Measurements from ENCODE around the gene DARS1.

The DARS1 gene

DNA sequence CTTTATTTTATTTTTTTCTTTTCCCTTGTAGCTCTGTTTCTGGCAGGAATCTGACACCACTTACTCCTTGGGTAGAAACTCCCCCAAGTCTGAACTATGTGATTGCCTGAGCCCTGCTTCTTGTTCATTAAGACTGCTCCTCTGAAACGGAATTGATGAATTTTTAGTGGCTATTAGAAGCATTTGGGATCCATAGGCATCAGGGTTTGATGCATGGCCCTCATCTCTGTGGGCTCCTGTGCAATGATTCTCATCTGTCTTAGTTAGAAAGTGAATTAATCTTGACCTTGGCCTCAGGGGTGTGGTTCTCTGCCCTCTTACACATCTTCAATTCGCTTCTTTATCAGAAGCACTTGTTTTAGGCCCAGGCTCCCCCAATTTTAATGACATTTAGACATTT lies 31.0 kb upstream of the DARS1 start:
- Histone ChIP-seq H3K27me3 (ENCODE audit: insufficient read depth, insufficient read length) (no peaks in the 10 kb centered on the region), H3K36me3 (ENCODE audit: insufficient read depth, insufficient read length, low read length) (no peaks in the 10 kb centered on the region), H3K4me1 (ENCODE audit: insufficient read depth, insufficient read length) (no peaks in the 10 kb centered on the region), H3K9me3 (ENCODE audit: insufficient read depth, low read length) (no peaks in the 10 kb centered on the region; the same call in 1 of the 2 replicates), H3K9ac (ENCODE audit: insufficient read length, low read depth) (no peak overlapping the region), H3K4me3 (ENCODE audit: insufficient read length, low read depth) (no peak overlapping the region)
- no peak for DNase-seq (ENCODE audit: low read depth, low spot score)
- TF ChIP-seq YY1 (IDR thresholded peaks at IDR 0.05; ENCODE audit: insufficient read depth, insufficient read length), result no peak
- TF ChIP-seq SUZ12 (IDR thresholded peaks at IDR 0.05; ENCODE audit: extremely low read depth, insufficient read depth, insufficient read length), result no peak
- TF ChIP-seq ZNF274 (IDR thresholded peaks at IDR 0.05; ENCODE audit: low read depth, low read length), result no peak

- DNase-seq (ENCODE audit: low read depth, low spot score), result no peak
- Histone ChIP-seq H3K36me3 (ENCODE audit: insufficient read depth, insufficient read length, low read length) (no peaks in the 10 kb centered on the region), H3K27me3 (ENCODE audit: insufficient read depth, insufficient read length) (no peaks in the 10 kb centered on the region), H3K4me3 (ENCODE audit: insufficient read length, low read depth) (no peak overlapping the region), H3K4me1 (ENCODE audit: insufficient read depth, insufficient read length) (no peaks in the 10 kb centered on the region), H3K9ac (ENCODE audit: insufficient read length, low read depth) (no peak overlapping the region), H3K9me3 (ENCODE audit: insufficient read depth, low read length) (no peaks in the 10 kb centered on the region; the same call in 1 of the 2 replicates)
- TF ChIP-seq SUZ12 (IDR thresholded peaks at IDR 0.05; ENCODE audit: extremely low read depth, insufficient read depth, insufficient read length) (no peak), ZNF274 (IDR thresholded peaks at IDR 0.05; ENCODE audit: low read depth, low read length) (no peak), YY1 (IDR thresholded peaks at IDR 0.05; ENCODE audit: insufficient read depth, insufficient read length) (no peak)
Measured at GRCh38 chr2:136015699-136016098, 30.3 kb upstream of the DARS1 start.

DNA sequence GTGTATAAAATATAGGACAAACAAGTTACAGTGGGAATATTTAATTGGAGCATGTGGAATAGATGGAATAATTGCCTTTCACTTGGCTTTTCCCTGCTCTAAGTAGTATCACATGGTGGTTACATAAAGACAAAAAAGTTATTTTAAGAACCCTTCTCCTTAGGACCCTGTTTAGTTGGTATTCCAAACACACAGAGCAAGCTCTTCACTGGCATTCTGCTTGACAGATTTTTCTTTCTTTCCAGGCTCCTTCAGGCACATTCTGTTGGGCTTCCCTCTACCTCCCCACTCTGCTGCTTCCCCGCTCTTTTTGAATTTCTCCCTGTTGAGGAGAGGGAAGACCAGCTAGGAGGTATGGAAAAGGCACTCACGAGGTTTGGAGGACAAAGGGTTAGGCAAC lies 29.0 kb upstream of the DARS1 start:
- no peak for DNase-seq (ENCODE audit: low read depth, low spot score)
- H3K4me1 ChIP-seq (ENCODE audit: insufficient read depth, insufficient read length), result no peaks in the 10 kb centered on the region
- no peak overlapping the region for H3K9ac ChIP-seq (ENCODE audit: insufficient read length, low read depth)
- H3K27me3 ChIP-seq (ENCODE audit: insufficient read depth, insufficient read length), result no peaks in the 10 kb centered on the region
- TF ChIP-seq SUZ12 (IDR thresholded peaks at IDR 0.05; ENCODE audit: extremely low read depth, insufficient read depth, insufficient read length) (no peak), YY1 (IDR thresholded peaks at IDR 0.05; ENCODE audit: insufficient read depth, insufficient read length) (no peak), ZNF274 (IDR thresholded peaks at IDR 0.05; ENCODE audit: low read depth, low read length) (no peak)
- H3K4me3 ChIP-seq (ENCODE audit: insufficient read length, low read depth), result no peak overlapping the region
- H3K9me3 ChIP-seq (ENCODE audit: insufficient read depth, low read length), result no peaks in the 10 kb centered on the region; the same call in 1 of the 2 replicates
- H3K36me3 ChIP-seq (ENCODE audit: insufficient read depth, insufficient read length, low read length), result no peaks in the 10 kb centered on the region

DNA sequence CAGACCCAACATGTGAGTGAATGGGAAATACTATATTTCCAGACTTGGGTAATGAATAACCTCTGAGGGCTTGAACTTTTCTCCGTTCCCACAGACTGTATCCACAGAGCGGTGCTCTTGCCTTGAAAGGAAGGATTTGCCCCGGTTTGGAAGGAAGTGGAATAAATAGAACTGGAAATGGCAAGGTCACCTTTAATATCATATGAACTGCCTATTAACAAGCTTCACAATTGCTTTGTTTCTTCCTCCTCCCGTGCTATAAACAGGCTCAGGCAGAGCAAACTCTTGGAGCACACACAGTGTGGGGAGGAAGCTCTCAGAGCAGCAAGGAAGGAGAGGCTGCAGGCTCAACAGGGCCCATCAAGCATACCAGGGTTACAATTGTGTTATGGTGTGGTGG lies 28.5 kb upstream of the DARS1 start:
- no peaks in the 10 kb centered on the region for H3K4me1 ChIP-seq (ENCODE audit: insufficient read depth, insufficient read length)
- H3K27me3 ChIP-seq (ENCODE audit: insufficient read depth, insufficient read length), result no peaks in the 10 kb centered on the region
- H3K9ac ChIP-seq (ENCODE audit: insufficient read length, low read depth), result no peak overlapping the region
- DNase-seq (ENCODE audit: low read depth, low spot score), result no peak
- no peaks in the 10 kb centered on the region for H3K36me3 ChIP-seq (ENCODE audit: insufficient read depth, insufficient read length, low read length)
- no peaks in the 10 kb centered on the region; the same call in 1 of the 2 replicates for H3K9me3 ChIP-seq (ENCODE audit: insufficient read depth, low read length)
- TF ChIP-seq SUZ12 (IDR thresholded peaks at IDR 0.05; ENCODE audit: extremely low read depth, insufficient read depth, insufficient read length) (no peak), YY1 (IDR thresholded peaks at IDR 0.05; ENCODE audit: insufficient read depth, insufficient read length) (no peak), ZNF274 (IDR thresholded peaks at IDR 0.05; ENCODE audit: low read depth, low read length) (no peak)
- no peak overlapping the region for H3K4me3 ChIP-seq (ENCODE audit: insufficient read length, low read depth)

DNA sequence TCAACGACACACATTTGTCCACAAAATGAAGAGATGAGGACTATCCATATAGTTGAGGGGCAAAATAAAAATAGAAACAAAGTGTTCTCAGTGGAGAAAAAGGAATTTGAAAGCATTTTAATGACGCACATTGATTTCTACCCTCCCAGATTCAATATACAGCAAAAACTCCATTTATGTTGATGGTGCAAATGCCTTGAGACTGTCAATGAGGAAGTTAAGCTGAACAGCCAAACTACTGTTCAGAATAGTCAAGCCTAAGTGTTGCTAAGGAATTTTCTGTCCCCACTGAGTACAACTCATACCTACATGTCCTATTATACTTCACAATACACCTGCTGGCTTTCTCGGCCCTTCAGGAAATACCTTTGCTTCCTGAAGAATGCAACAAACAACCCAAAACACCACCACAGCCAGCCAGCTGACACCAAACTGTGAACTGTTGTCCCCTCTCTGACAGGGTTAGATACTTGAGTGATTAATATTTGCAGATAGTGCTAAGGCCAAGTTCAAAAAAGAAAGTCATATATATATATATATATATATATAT lies 27.8 kb upstream of the DARS1 start:
- Histone ChIP-seq H3K4me1 (ENCODE audit: insufficient read depth, insufficient read length) (no peaks in the 10 kb centered on the region), H3K9ac (ENCODE audit: insufficient read length, low read depth) (no peak overlapping the region), H3K27me3 (ENCODE audit: insufficient read depth, insufficient read length) (no peaks in the 10 kb centered on the region), H3K36me3 (ENCODE audit: insufficient read depth, insufficient read length, low read length) (no peaks in the 10 kb centered on the region), H3K9me3 (ENCODE audit: insufficient read depth, low read length) (no peaks in the 10 kb centered on the region; the same call in 1 of the 2 replicates), H3K4me3 (ENCODE audit: insufficient read length, low read depth) (no peak overlapping the region)
- no peak for DNase-seq (ENCODE audit: low read depth, low spot score)
- TF ChIP-seq SUZ12 (IDR thresholded peaks at IDR 0.05; ENCODE audit: extremely low read depth, insufficient read depth, insufficient read length) (no peak), YY1 (IDR thresholded peaks at IDR 0.05; ENCODE audit: insufficient read depth, insufficient read length) (no peak), ZNF274 (IDR thresholded peaks at IDR 0.05; ENCODE audit: low read depth, low read length) (no peak)

GRCh38 chr2:136012315-136012714 lies 26.9 kb upstream of the DARS1 start:
- H3K4me1 ChIP-seq (ENCODE audit: insufficient read depth, insufficient read length), result no peaks in the 10 kb centered on the region

GRCh38 chr2:136010126-136010525 lies 24.7 kb upstream of the DARS1 start:
- H3K27me3 ChIP-seq (ENCODE audit: insufficient read depth, insufficient read length), result no peaks in the 10 kb centered on the region
- H3K36me3 ChIP-seq (ENCODE audit: insufficient read depth, insufficient read length, low read length), result no peaks in the 10 kb centered on the region
- no peak for TF ChIP-seq SUZ12 (IDR thresholded peaks at IDR 0.05; ENCODE audit: extremely low read depth, insufficient read depth, insufficient read length)
- no peak for TF ChIP-seq ZNF274 (IDR thresholded peaks at IDR 0.05; ENCODE audit: low read depth, low read length)
- TF ChIP-seq YY1 (IDR thresholded peaks at IDR 0.05; ENCODE audit: insufficient read depth, insufficient read length), result no peak
- DNase-seq (ENCODE audit: low read depth, low spot score), result no peak
- peaks cover 3% of the 10 kb centered on the region for H3K4me1 ChIP-seq (ENCODE audit: insufficient read depth, insufficient read length)
- H3K9ac ChIP-seq (ENCODE audit: insufficient read length, low read depth), result no peak overlapping the region
- H3K9me3 ChIP-seq (ENCODE audit: insufficient read depth, low read length), result no peaks in the 10 kb centered on the region
- no peak overlapping the region for H3K4me3 ChIP-seq (ENCODE audit: insufficient read length, low read depth)

More at GRCh38 chr2:136012315-136012714, 26.9 kb upstream of the DARS1 start:
- no peak overlapping the region for H3K9ac ChIP-seq (ENCODE audit: insufficient read length, low read depth)
- no peak for DNase-seq (ENCODE audit: low read depth, low spot score)
- TF ChIP-seq YY1 (IDR thresholded peaks at IDR 0.05; ENCODE audit: insufficient read depth, insufficient read length), result no peak
- TF ChIP-seq SUZ12 (IDR thresholded peaks at IDR 0.05; ENCODE audit: extremely low read depth, insufficient read depth, insufficient read length), result no peak
- no peak for TF ChIP-seq ZNF274 (IDR thresholded peaks at IDR 0.05; ENCODE audit: low read depth, low read length)
- no peaks in the 10 kb centered on the region for H3K36me3 ChIP-seq (ENCODE audit: insufficient read depth, insufficient read length, low read length)
- no peaks in the 10 kb centered on the region; the same call in 1 of the 2 replicates for H3K9me3 ChIP-seq (ENCODE audit: insufficient read depth, low read length)
- H3K4me3 ChIP-seq (ENCODE audit: insufficient read length, low read depth), result no peak overlapping the region
- H3K27me3 ChIP-seq (ENCODE audit: insufficient read depth, insufficient read length), result no peaks in the 10 kb centered on the region
